ENCODE results near the gene GNGT1.

The GNGT1 gene

DNA sequence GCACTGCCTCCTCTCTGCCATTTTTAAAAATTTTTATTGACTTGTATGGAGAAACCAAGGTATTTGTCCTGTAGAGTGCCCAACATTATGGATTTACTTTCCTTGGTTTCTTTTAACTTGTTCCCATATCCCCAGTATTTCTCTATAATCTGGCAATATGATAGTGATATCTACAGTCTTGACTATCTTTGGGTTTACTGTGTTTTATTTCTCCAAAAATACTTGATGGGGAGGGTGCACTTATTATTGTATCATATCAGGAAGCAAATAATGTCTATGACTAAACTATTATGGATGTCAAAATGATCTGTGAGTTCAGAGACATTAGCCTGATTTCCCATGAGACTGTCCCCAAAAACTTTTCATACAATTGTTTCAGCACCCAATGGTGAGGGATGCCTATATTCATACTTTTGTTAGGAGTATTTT lies 22.4 kb upstream of the GNGT1 start:
- no peaks in the 10 kb centered on the region for H3K36me3 ChIP-seq (ENCODE audit: control insufficient read depth in 2 of 2, insufficient read depth in 2 of 2, low read length in 2 of 2)
- H3K9me3 ChIP-seq (ENCODE audit: control insufficient read depth in 2 of 2, low read length in 2 of 2): no peaks in the 10 kb centered on the region
- H3K4me1 ChIP-seq (ENCODE audit: control insufficient read depth, insufficient read depth, low read length): no peaks in the 10 kb centered on the region
- no peak overlapping the region for H3K4me3 ChIP-seq (ENCODE audit: low read length in 2 of 2)
- no peak overlapping the region for H3K27ac ChIP-seq (ENCODE audit: low read length)
- H3K27me3 ChIP-seq (ENCODE audit: control insufficient read depth in 1 of 2, insufficient read depth in 2 of 2, low read length in 2 of 2): no peaks in the 10 kb centered on the region
- H3K9ac ChIP-seq (ENCODE audit: low read length in 2 of 2): no peak overlapping the region

DNA sequence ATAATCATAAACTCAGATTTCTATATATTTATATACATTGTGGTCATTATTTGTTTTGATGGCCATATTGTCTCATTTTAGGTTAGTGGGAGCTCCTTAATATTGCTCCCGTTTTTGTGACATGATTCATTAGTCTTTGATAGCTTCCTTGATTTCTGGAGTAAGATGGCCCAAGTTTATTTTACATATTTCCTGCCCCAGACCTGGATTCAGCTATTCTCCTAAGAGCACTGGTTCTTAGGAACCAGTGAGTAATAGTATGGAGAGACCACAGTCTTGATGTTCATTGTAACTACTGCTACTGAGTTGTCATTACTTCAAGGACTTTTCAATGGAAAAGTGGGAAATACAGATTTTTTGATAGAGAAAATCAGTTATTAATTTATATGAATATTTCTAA lies 21.8 kb upstream of the GNGT1 start:
- Histone ChIP-seq H3K9ac (ENCODE audit: low read length in 2 of 2) (no peak overlapping the region), H3K36me3 (ENCODE audit: control insufficient read depth in 2 of 2, insufficient read depth in 2 of 2, low read length in 2 of 2) (no peaks in the 10 kb centered on the region), H3K4me1 (ENCODE audit: control insufficient read depth, insufficient read depth, low read length) (no peaks in the 10 kb centered on the region), H3K4me3 (ENCODE audit: low read length in 2 of 2) (no peak overlapping the region), H3K9me3 (ENCODE audit: control insufficient read depth in 2 of 2, low read length in 2 of 2) (no peaks in the 10 kb centered on the region), H3K27ac (ENCODE audit: low read length) (no peak overlapping the region), H3K27me3 (ENCODE audit: control insufficient read depth in 1 of 2, insufficient read depth in 2 of 2, low read length in 2 of 2) (no peaks in the 10 kb centered on the region)

DNA sequence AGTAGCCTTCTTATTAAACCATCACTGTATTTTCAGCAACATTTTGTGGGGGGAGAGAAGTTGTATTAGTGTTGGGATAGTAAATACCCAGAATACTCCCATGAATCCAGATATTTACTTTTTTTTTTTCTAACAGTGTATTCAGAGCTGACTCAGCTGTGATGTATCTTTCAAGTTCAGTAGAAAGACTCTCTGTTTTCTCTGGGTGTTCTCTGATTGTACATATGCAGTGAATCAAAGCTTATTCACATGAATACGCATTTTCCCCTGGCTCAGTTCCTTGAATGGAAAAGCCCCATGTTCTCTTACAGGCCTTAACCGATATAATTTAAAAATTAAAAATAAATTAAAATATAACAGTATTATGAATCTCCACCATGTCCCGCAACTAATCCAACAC lies 17.1 kb upstream of the GNGT1 start:
- Histone ChIP-seq H3K4me3 (ENCODE audit: low read length in 2 of 2) (no peak overlapping the region), H3K4me1 (ENCODE audit: control insufficient read depth, insufficient read depth, low read length) (peaks cover 2% of the 10 kb centered on the region), H3K27me3 (ENCODE audit: control insufficient read depth in 1 of 2, insufficient read depth in 2 of 2, low read length in 2 of 2) (peaks cover 4 to 9% of the 10 kb centered on the region in 2 donors), H3K27ac (ENCODE audit: low read length) (no peak overlapping the region), H3K9ac (ENCODE audit: low read length in 2 of 2) (no peak overlapping the region), H3K36me3 (ENCODE audit: control insufficient read depth in 2 of 2, insufficient read depth in 2 of 2, low read length in 2 of 2) (no peaks in the 10 kb centered on the region), H3K9me3 (ENCODE audit: control insufficient read depth in 2 of 2, low read length in 2 of 2) (no peaks in the 10 kb centered on the region)

DNA sequence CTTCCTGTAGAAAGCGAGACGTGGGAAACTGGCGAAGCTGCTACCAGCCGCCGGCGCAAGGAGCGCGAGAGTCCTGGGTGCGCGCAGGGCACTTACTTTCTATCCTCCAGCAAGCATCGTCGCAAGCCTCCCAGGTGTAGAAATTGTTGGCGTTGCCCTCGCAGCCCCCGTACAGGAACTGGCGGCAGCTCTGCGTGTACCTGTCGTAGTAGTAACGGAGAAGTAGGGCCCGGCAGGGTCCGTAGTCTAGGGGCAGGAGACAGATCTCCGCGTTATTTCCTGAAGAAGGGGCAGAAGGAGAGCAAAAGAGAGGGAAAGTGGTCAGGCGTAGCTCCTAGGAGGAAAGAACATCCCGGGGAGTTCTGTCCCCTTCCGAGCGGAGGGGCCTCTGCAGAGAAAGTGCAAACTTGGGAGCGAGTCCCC lies 16.3 kb upstream of the GNGT1 start:
- Histone ChIP-seq H3K9me3 (ENCODE audit: control insufficient read depth in 2 of 2, low read length in 2 of 2) (no peaks in the 10 kb centered on the region), H3K27me3 (ENCODE audit: control insufficient read depth in 1 of 2, insufficient read depth in 2 of 2, low read length in 2 of 2) (peaks cover 4 to 9% of the 10 kb centered on the region in 2 donors), H3K4me3 (ENCODE audit: low read length in 2 of 2) (peak overlapping the region; percentile 67 to 73), H3K27ac (ENCODE audit: low read length) (no peak overlapping the region), H3K9ac (ENCODE audit: low read length in 2 of 2) (no peak overlapping the region), H3K4me1 (ENCODE audit: control insufficient read depth, insufficient read depth, low read length) (peaks cover 2% of the 10 kb centered on the region), H3K36me3 (ENCODE audit: control insufficient read depth in 2 of 2, insufficient read depth in 2 of 2, low read length in 2 of 2) (no peaks in the 10 kb centered on the region)

DNA sequence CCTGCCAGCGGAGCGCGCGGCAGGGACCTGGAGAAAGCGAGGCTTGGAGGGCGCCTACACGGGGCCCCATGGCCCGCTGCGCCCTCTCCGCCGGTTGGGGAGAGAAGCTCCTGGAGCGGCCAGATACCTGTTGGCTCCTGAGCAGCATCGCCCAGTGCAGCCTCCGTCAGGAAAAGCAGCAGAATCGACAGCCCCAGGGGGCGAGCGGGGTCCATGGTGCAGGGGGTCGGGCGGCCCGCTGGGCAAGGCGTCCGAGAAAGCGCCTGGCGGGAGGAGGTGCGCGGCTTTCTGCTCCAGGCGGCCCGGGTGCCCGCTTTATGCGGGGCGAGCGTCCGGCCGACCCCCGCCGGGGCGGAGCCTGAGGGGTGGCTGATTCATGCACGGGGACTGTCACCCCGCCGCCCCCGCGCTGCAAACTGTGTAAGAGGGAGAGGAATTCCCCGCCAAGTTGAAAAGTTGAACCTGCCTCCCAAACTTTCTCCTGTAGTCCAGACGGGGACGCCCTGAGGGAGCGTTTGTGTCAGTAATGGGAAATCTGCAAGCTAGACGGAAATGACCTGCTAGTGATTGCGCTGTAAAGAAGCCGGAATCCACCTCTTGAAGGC lies 15.8 kb upstream of the GNGT1 start, which contains the start of gene TFPI2:
Gene TFPI2, minus strand, starts transcription at position 290 of the 605 bp plus-strand sequence. Its CDS starts 75 bp downstream, at position 215.
- Histone ChIP-seq H3K4me3 (ENCODE audit: low read length in 2 of 2) (peak within 1 kb of the TSS; percentile 67 to 73), H3K36me3 (ENCODE audit: control insufficient read depth in 2 of 2, insufficient read depth in 2 of 2, low read length in 2 of 2) (no peaks in the 10 kb centered on the region), H3K27me3 (ENCODE audit: control insufficient read depth in 1 of 2, insufficient read depth in 2 of 2, low read length in 2 of 2) (peaks cover 4 to 9% of the 10 kb centered on the region in 2 donors), H3K4me1 (ENCODE audit: control insufficient read depth, insufficient read depth, low read length) (peaks cover 2% of the 10 kb centered on the region), H3K27ac (ENCODE audit: low read length) (no peak within 1 kb of the TSS), H3K9me3 (ENCODE audit: control insufficient read depth in 2 of 2, low read length in 2 of 2) (no peaks in the 10 kb centered on the region), H3K9ac (ENCODE audit: low read length in 2 of 2) (no peak within 1 kb of the TSS)

DNA sequence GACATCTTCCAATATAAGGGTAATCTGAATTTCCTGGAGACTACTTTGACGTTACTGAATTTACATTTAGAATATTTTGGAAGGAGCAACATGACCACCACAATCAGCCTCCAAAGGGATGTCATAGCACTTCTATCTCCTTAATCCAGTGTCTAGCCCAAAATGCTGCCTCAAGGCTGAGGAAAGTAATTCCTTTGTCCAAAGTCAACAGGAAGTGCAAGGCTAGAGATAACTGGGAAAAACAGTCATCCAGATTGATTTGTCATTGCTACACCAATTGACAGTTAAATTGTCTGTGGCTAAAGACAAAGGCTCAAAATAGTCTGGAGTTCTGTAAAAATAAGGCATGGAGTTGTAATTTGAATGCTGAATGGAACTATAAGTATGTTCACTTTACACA lies 11.9 kb upstream of the GNGT1 start:
- H3K36me3 ChIP-seq (ENCODE audit: control insufficient read depth in 2 of 2, insufficient read depth in 2 of 2, low read length in 2 of 2): no peaks in the 10 kb centered on the region
- H3K4me1 ChIP-seq (ENCODE audit: control insufficient read depth, insufficient read depth, low read length): peaks cover 2% of the 10 kb centered on the region
- H3K27ac ChIP-seq (ENCODE audit: low read length): no peak overlapping the region
- no peak overlapping the region for H3K9ac ChIP-seq (ENCODE audit: low read length in 2 of 2)
- no peaks in the 10 kb centered on the region for H3K9me3 ChIP-seq (ENCODE audit: control insufficient read depth in 2 of 2, low read length in 2 of 2)
- H3K4me3 ChIP-seq (ENCODE audit: low read length in 2 of 2): no peak overlapping the region
- peaks cover 4 to 9% of the 10 kb centered on the region in 2 donors for H3K27me3 ChIP-seq (ENCODE audit: control insufficient read depth in 1 of 2, insufficient read depth in 2 of 2, low read length in 2 of 2)

DNA sequence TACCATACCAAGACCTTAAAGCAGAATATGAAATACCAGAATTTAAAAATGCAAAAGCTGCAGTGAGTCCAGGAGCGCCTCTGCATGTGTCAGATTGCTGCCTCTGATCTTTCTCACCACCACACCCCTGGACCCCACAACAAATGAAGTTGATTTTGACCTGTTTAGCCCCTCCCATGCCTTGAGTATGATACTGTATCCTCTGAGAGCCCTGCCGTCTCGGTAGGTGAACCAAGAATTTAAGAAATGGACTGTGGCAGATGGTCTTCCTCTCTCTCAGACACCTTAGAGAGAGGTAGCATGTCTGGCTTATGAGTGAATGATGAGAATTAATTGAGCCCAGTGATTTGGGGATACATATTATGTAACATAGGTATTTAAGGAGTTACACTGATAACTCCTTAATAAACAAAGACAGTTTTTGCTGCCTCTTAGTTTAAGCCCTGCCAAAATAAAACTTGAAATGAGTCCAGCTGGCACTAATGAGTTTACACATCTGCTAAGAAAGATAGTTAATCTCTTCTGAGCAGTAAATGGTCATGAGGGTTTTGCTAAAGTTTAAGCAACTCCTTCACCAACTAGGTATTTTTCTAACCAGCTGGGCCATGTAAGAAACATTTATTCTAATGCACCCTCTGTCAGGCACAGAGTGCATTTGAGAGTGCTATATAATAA lies 11.3 kb upstream of the GNGT1 start:
- Histone ChIP-seq H3K9me3 (ENCODE audit: control insufficient read depth in 2 of 2, low read length in 2 of 2) (no peaks in the 10 kb centered on the region), H3K36me3 (ENCODE audit: control insufficient read depth in 2 of 2, insufficient read depth in 2 of 2, low read length in 2 of 2) (no peaks in the 10 kb centered on the region), H3K27ac (ENCODE audit: low read length) (no peak overlapping the region), H3K27me3 (ENCODE audit: control insufficient read depth in 1 of 2, insufficient read depth in 2 of 2, low read length in 2 of 2) (peaks cover 4 to 5% of the 10 kb centered on the region in 2 donors), H3K4me3 (ENCODE audit: low read length in 2 of 2) (no peak overlapping the region), H3K4me1 (ENCODE audit: control insufficient read depth, insufficient read depth, low read length) (peaks cover 2% of the 10 kb centered on the region), H3K9ac (ENCODE audit: low read length in 2 of 2) (no peak overlapping the region)

DNA sequence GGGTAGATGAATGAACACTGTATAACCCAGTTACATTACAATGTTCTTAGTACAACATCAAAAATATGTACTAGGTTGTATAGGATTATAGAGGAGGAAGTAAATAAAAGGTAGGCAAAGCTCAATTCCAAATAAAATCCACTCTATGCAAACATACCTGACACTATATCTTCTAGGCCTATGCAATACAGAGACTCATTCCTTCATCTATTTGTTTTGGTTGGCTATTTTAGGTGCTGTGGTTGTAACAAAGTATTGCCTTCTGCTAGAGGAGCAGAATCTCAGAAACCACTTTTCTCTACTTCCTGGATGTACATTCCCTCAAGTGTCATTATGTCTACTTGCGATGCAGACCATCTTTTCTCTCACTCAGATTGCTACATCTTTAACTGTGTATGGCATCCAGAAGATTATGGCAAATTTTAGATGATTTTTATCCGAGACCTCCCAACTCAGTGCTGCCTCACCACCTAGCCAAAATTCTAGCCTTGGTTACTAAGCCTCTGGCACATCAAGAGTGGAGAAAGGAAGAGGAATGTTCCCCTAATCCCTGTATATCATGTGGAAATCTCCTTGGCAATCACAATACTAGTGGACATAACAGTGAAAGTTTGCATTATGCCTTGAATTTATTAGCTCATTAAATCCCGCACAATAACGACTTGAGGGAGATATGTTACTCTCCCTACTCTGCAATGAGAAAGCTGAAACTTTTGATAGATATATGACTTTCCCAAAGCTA lies 10.3 kb upstream of the GNGT1 start:
- Histone ChIP-seq H3K27me3 (ENCODE audit: control insufficient read depth in 1 of 2, insufficient read depth in 2 of 2, low read length in 2 of 2) (peaks cover 0 to 2% of the 10 kb centered on the region in 2 donors), H3K4me3 (ENCODE audit: low read length in 2 of 2) (no peak overlapping the region), H3K36me3 (ENCODE audit: control insufficient read depth in 2 of 2, insufficient read depth in 2 of 2, low read length in 2 of 2) (no peaks in the 10 kb centered on the region), H3K9ac (ENCODE audit: low read length in 2 of 2) (no peak overlapping the region), H3K9me3 (ENCODE audit: control insufficient read depth in 2 of 2, low read length in 2 of 2) (no peaks in the 10 kb centered on the region), H3K4me1 (ENCODE audit: control insufficient read depth, insufficient read depth, low read length) (no peaks in the 10 kb centered on the region), H3K27ac (ENCODE audit: low read length) (no peak overlapping the region)

DNA sequence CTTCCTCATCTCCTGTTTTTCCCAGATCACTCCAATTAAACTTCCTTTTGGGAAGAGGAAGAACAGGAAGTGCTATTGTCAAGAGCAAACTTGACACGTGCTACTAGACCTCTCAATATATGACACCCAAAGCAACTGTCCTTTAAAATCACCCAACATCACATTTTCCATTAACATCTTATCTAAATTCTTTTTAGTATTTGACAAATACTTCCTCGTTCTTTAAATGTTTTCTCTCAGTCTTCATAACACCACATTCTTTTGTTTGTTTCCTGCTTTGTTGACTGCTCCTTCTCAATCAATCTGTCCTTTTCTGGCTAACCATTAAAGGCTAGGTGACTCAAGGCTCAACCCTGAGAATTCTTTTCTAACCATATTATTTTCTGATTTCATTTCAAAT lies 8.7 kb upstream of the GNGT1 start:
- Histone ChIP-seq H3K9me3 (ENCODE audit: control insufficient read depth in 2 of 2, low read length in 2 of 2) (no peaks in the 10 kb centered on the region), H3K36me3 (ENCODE audit: control insufficient read depth in 2 of 2, insufficient read depth in 2 of 2, low read length in 2 of 2) (no peaks in the 10 kb centered on the region), H3K4me3 (ENCODE audit: low read length in 2 of 2) (no peak overlapping the region), H3K4me1 (ENCODE audit: control insufficient read depth, insufficient read depth, low read length) (no peaks in the 10 kb centered on the region), H3K27ac (ENCODE audit: low read length) (no peak overlapping the region), H3K27me3 (ENCODE audit: control insufficient read depth in 1 of 2, insufficient read depth in 2 of 2, low read length in 2 of 2) (peaks cover 0 to 2% of the 10 kb centered on the region in 2 donors), H3K9ac (ENCODE audit: low read length in 2 of 2) (no peak overlapping the region)

DNA sequence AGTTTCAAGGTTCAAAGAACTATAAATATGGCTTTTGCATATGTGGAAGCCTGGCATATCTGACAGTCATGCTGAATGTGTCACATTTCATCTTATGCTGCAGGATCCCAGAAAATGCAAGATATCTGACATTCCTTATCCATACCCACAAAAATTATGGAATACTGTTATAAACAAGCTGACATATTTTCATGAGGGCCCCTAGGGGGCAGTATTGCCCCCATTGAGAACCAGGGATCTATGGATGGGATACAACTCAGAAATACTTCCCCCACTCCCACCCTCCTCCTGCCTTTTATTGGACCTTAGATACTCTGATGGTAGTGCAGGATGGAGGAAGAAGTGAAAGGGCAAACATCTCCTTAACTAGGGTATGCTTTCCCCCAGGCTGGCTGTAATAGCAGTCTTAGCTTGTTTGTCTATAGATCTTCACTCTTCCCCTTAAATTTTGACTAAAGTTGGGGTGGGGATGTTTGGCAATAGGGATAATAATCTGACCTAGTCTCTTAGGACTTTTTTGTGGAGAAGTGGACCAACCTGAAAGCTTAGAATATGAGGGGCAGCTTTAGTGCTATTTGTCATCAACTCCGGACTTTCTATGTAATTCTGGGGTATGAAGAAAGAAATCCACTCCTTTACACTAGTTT lies 3.5 kb upstream of the GNGT1 start:
- Histone ChIP-seq H3K9ac (ENCODE audit: low read length in 2 of 2) (no peak overlapping the region), H3K27me3 (ENCODE audit: control insufficient read depth in 1 of 2, insufficient read depth in 2 of 2, low read length in 2 of 2) (no peaks in the 10 kb centered on the region), H3K9me3 (ENCODE audit: control insufficient read depth in 2 of 2, low read length in 2 of 2) (no peaks in the 10 kb centered on the region), H3K4me3 (ENCODE audit: low read length in 2 of 2) (no peak overlapping the region), H3K27ac (ENCODE audit: low read length) (no peak overlapping the region), H3K36me3 (ENCODE audit: control insufficient read depth in 2 of 2, insufficient read depth in 2 of 2, low read length in 2 of 2) (no peaks in the 10 kb centered on the region), H3K4me1 (ENCODE audit: control insufficient read depth, insufficient read depth, low read length) (no peaks in the 10 kb centered on the region)
